ENCODE measurements around the gene P2RY14.

- TF ChIP-seq EZH2 (IDR thresholded peaks at IDR 0.05; ENCODE audit: low read depth) (no peak), CTCF (conservative IDR thresholded peaks at IDR 0.05) (no peak)
Observed at GRCh38 chr3:151197228-151197627, 81.1 kb downstream of the P2RY14 start.

All from PC-9 (cell line).